Stomach (tissue), 9 donors: ENCODE data around the gene FAM193A. TPM values are rescaled to one million over a fixed set of nuclear protein-coding genes. Genes with fewer than 3 reads are reported as not detected.
A peak's percentile ranks its signal among the peaks of the same experiment; 100 is the strongest.

ENCODE experiments used
- DNase-seq, 2 donors: peaks; one replicate each; pipeline versions ENCODE4 v3.0.0 to v3.0.0-alpha.2; 2013 to 2019
- H3K27ac ChIP-seq, 5 donors: fragments of 200-600 bp in 4 of 5; sonication (generic) in 4 of 5; one replicate each; pipeline ENCODE4 v1.5.1; 2013 to 2019; ENCODE audit warnings: mild to moderate bottlenecking in 1 of 5, moderate library complexity in 1 of 5
- H3K27me3 ChIP-seq, 3 donors: fragments of 200-600 bp; sonication (generic); one replicate each; pipeline ENCODE4 v1.5.1; 2017 to 2019; ENCODE audit warnings: mixed run types in 1 of 3
- H3K36me3 ChIP-seq, 4 donors: fragments of 200-600 bp; sonication (generic); 1 replicate in 3 of 4; 2 replicates in 1 of 4; pipeline ENCODE4 v1.5.1; 2016 to 2019
- H3K4me1 ChIP-seq, 4 donors: fragments of 200-600 bp; sonication (generic); one replicate each; pipeline ENCODE4 v1.5.1; 2016 to 2019
- H3K4me3 ChIP-seq, 4 donors: fragments of 200-600 bp; sonication (generic) in 3 of 4; one replicate each; pipeline ENCODE4 v1.5.1; 2016 to 2019; ENCODE audit warnings: mild to moderate bottlenecking in 1 of 4
- H3K9me3 ChIP-seq, 4 donors: fragments of 200-600 bp; sonication (generic); one replicate each; pipeline ENCODE4 v1.5.1; 2016 to 2019
- CTCF ChIP-seq, 7 experiments: fragments of 450-650 bp in 4 of 7; fragments of 200-600 bp in 3 of 7; sonication (generic) in 3 of 7; IDR thresholded peaks; one replicate each; pipeline ENCODE4 v1.5.1; 2016 to 2019; ENCODE audit warnings: antibody characterized with exemption in 7 of 7, control low read depth in 2 of 7, mild to moderate bottlenecking in 1 of 7
- EP300 ChIP-seq: sonication (generic); formaldehyde crosslinking; IDR thresholded peaks from one replicate; pipeline ENCODE4 v1.6.1; 2017; ENCODE audit warnings: antibody characterized with exemption
- POLR2A ChIP-seq, 4 donors: fragments of 450-650 bp; IDR thresholded peaks; one replicate each; pipeline ENCODE4 v1.6.1; 2016; ENCODE audit warnings: antibody characterized with exemption in 4 of 4, control low read depth in 2 of 4, mild to moderate bottlenecking in 1 of 4, moderate library complexity in 1 of 4
- POLR2AphosphoS5 ChIP-seq, 3 donors: sonication (generic); formaldehyde crosslinking; IDR thresholded peaks; one replicate each; pipeline ENCODE4 v1.6.1; 2016; ENCODE audit warnings: antibody characterized with exemption in 3 of 3
- WGBS, 5 donors: extraction: QIAGEN DNeasy Blood & Tissue Kit in 3 of 5; methylation state at CpG; one replicate each; pipeline versions ENCODE4 v1.1.5 to v1.1.7; 2013 to 2018; 5-methylcytosine and 5-hydroxymethylcytosine counted together
- intact Hi-C: fragments of 100-400 bp; cut with DNase I; formaldehyde crosslinking; loops from one replicate; pipeline ENCODE4 v1.15.1; 2023; ENCODE audit warnings: low total_unique reads
- polyA plus RNA-seq, 3 donors: library from polyadenylated mRNA; stranded (reverse); fragments of 200-250 nt; gene quantifications; one replicate each; pipeline ENCODE4 v1.2.3, GENCODE V29; 2013
- total RNA-seq, 5 donors: library from RNA; depleted of rRNA; stranded (reverse); fragments of >200 nt; gene quantifications; one replicate each; pipeline versions ENCODE4 v1.1.0 to v1.2.3, GENCODE V29; 2014 to 2016
- donor health status: healthy with polysubstance abuse.
- donor health status: Bipolar disorder and iron deficiency.
- donor health status: healthy.

Gene FAM193A
- total and polyA plus RNA-seq, 8 donors = 4.9 to 107 (median 26.0) TPM

- H3K27me3 ChIP-seq = no peaks in the 10 kb centered on the region
- H3K36me3 ChIP-seq = peaks cover 0 to 19% (median 13%) of the 10 kb centered on the region in 4 donors
- no peak overlapping the region for H3K4me3 ChIP-seq
- DNase-seq = no peak
- H3K4me1 ChIP-seq = peaks cover 44 to 93% (median 66%) of the 10 kb centered on the region in 4 donors
- no peaks in the 10 kb centered on the region for H3K9me3 ChIP-seq
- H3K27ac ChIP-seq = no peak overlapping the region
- intact Hi-C loops = no loop called here
- WGBS, 5 donors = 62 to 72% (median 68%) methylated on average over 5 of the region's 5 CpGs
- TF ChIP-seq CTCF (IDR thresholded peaks at IDR 0.05) (no peak), POLR2A (IDR thresholded peaks at IDR 0.05) (no peak), EP300 (no peak), POLR2AphosphoS5 (IDR thresholded peaks at IDR 0.05) (no peak)
Observed at GRCh38 chr4:2593003-2593402, 56.6 kb downstream of the FAM193A start.

- peaks cover 0 to 24% (median 20%) of the 10 kb centered on the region in 4 donors for H3K36me3 ChIP-seq
- 38 to 62% (median 54%) methylated on average over 3 of the region's 3 CpGs for whole genome bisulfite sequencing, 5 donors
- H3K4me3 ChIP-seq = no peak overlapping the region
- peaks cover 41 to 95% (median 63%) of the 10 kb centered on the region in 4 donors for H3K4me1 ChIP-seq
- H3K27me3 ChIP-seq = no peaks in the 10 kb centered on the region
- no peaks in the 10 kb centered on the region for H3K9me3 ChIP-seq
- no peak for TF ChIP-seq EP300
- TF ChIP-seq CTCF (IDR thresholded peaks at IDR 0.05) = no peak
- no peak for TF ChIP-seq POLR2AphosphoS5 (IDR thresholded peaks at IDR 0.05)
- TF ChIP-seq POLR2A (IDR thresholded peaks at IDR 0.05) = no peak
- intact Hi-C loops = no loop called here
- peak in 1 of 2 donors; percentile 35 for DNase-seq
- no peak overlapping the region for H3K27ac ChIP-seq
Observed at GRCh38 chr4:2595436-2595835, 59.0 kb downstream of the FAM193A start.

- Histone ChIP-seq H3K4me1 (peaks cover 35 to 89% (median 57%) of the 10 kb centered on the region in 4 donors), H3K27ac (no peak overlapping the region), H3K36me3 (peaks cover 0 to 30% (median 22%) of the 10 kb centered on the region in 4 donors), H3K9me3 (no peaks in the 10 kb centered on the region), H3K4me3 (no peak overlapping the region), H3K27me3 (no peaks in the 10 kb centered on the region)
- no peak for TF ChIP-seq EP300
- no peak for TF ChIP-seq CTCF (IDR thresholded peaks at IDR 0.05)
- no peak for TF ChIP-seq POLR2A (IDR thresholded peaks at IDR 0.05)
- no peak for TF ChIP-seq POLR2AphosphoS5 (IDR thresholded peaks at IDR 0.05)
- intact Hi-C loops = no loop called here
- DNase-seq = no peak
- WGBS, 5 donors = 79 to 93% (median 91%) methylated on average over 11 of the region's 11 CpGs
Observed at GRCh38 chr4:2595952-2596552, 59.6 kb downstream of the FAM193A start.

GRCh38 chr4:2596611-2597010 lies 60.2 kb downstream of the FAM193A start:
- H3K4me3 ChIP-seq = no peak overlapping the region
- peak overlapping the region in 1 of 5 donors; percentile 43 for H3K27ac ChIP-seq
- H3K9me3 ChIP-seq = no peaks in the 10 kb centered on the region
- no peaks in the 10 kb centered on the region for H3K27me3 ChIP-seq
- TF ChIP-seq CTCF (IDR thresholded peaks at IDR 0.05) (no peak), EP300 (no peak), POLR2AphosphoS5 (IDR thresholded peaks at IDR 0.05) (no peak), POLR2A (IDR thresholded peaks at IDR 0.05) (no peak)
- DNase-seq = no peak
- intact Hi-C loops = no loop called here
- WGBS, 5 donors = 76 to 85% (median 78%) methylated on average over 8 of the region's 8 CpGs
- peaks cover 29 to 84% (median 52%) of the 10 kb centered on the region in 4 donors for H3K4me1 ChIP-seq
- peaks cover 0 to 31% (median 22%) of the 10 kb centered on the region in 4 donors for H3K36me3 ChIP-seq
